HCEC 1CT (cell line): ENCODE data around the gene PSRC1.

ENCODE experiments used
- DNase-seq: peaks from one replicate; pipeline ENCODE4 v3.0.0-alpha.2; 2017

PSRC1 gene

GRCh38 chr1:109271458-109271857, 11.5 kb downstream of the PSRC1 start:
- DNase-seq = no peak

- no peak for DNase-seq
Observed at GRCh38 chr1:109270623-109271317, 12.2 kb downstream of the PSRC1 start.

- no peak for DNase-seq
Observed at GRCh38 chr1:109269981-109270622, 12.8 kb downstream of the PSRC1 start.

GRCh38 chr1:109269212-109269980, 13.5 kb downstream of the PSRC1 start:
- DNase-seq = no peak

DNA sequence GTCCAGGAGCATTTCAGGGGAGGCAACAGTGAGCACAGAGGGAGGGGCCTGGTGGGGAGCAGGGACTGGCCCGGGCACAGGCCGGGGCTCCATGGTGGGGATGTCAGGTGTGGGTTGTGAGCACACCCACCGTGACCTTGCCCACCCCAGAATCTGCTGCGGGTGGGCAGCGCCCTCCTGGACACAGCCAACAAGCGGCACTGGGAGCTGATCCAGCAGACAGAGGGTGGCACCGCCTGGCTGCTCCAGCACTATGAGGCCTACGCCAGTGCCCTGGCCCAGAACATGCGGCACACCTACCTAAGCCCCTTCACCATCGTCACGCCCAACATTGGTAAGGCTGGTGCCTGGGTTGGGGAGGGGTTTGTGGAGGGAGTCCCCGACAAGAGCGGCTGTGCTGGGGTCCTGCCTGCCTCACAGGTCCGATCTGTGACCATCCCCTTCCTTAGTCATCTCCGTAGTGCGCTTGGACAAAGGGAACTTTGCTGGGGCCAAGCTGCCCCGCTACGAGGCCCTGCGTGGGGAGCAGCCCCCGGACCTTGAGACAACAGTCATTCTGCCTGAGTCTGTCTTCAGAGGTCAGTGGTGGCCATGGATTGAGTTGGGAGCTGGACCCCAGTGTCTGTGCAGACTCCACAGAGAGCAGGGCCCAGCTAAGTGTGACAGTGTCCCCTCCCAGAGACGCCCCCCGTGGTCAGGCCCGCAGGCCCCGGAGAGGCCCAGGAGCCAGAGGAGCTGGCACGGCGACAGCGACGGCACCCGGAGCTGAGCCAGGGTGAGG, 14.3 kb downstream of the PSRC1 start:
- no peak for DNase-seq

GRCh38 chr1:109267743-109268300, 15.1 kb downstream of the PSRC1 start:
- no peak for DNase-seq

DNA sequence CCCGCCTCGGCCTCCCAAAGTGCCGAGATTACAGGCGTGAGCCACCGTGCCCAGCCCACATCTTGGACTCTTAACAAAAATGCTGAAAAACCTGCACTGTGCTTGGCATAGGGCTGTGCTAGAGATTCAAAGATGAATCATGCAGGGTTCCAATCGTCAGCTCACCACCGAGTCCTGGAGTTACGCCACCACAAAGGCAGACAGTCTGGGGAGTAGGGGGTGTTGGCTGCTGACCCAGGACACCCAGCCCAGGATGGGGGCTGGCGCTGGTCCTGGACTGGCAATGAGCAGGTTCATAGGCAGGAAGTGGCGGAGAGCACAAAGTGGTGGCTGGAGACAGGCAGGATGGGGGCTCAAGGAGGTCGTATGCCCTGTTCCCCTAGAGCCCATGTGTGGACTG, 16.0 kb downstream of the PSRC1 start:
- peak; percentile 59 for DNase-seq

GRCh38 chr1:109265741-109266330, 17.1 kb downstream of the PSRC1 start:
- DNase-seq = no peak

DNA sequence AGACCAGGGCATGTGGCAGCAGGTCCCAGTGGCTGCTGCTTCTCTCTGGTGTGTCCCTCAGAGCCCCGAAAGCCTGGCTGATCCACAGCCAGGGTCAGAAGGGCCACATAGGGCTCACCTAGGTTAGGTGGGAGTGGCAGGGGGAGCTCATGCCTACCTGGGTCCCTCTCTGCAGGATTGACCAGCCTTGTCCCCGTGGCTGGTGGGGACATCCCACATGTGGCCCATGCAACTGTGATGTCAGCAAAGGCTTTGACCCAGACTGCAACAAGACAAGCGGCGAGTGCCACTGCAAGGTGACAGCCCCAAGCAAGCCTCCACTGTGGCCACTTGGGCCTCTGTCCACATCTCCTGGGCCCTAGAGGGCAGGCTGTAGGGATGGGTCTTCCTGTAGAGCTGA, 17.9 kb downstream of the PSRC1 start:
- no peak for DNase-seq

GRCh38 chr1:109264379-109264755, 18.6 kb downstream of the PSRC1 start:
- DNase-seq = no peak

DNA sequence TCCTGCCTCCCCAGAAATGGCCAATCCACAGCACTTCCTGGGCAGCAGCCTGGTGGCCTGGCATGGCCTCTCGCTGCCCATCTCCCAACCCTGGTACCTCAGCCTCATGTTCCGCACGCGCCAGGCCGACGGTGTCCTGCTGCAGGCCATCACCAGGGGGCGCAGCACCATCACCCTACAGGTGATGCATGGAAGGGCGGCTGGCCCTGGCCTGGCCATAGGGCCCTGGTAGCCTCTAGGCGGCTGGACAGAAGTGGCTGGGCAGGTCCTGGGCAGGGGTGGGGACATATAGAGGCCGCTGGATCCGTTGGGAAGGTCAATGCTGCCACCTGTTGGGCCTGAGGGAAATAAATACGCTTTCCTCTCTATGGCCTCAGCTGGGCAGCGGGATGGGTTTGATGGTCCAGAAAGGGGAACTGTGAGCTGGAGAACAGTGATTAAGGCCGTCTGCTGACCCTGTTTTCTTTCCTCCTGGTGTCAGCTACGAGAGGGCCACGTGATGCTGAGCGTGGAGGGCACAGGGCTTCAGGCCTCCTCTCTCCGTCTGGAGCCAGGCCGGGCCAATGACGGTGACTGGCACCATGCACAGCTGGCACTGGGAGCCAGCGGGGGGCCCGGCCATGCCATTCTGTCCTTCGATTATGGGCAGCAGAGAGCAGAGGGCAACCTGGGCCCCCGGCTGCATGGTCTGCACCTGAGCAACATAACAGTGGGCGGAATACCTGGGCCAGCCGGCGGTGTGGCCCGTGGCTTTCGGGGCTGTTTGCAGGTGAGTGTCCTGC, 19.2 kb downstream of the PSRC1 start:
- DNase-seq = peak; percentile 74

DNA sequence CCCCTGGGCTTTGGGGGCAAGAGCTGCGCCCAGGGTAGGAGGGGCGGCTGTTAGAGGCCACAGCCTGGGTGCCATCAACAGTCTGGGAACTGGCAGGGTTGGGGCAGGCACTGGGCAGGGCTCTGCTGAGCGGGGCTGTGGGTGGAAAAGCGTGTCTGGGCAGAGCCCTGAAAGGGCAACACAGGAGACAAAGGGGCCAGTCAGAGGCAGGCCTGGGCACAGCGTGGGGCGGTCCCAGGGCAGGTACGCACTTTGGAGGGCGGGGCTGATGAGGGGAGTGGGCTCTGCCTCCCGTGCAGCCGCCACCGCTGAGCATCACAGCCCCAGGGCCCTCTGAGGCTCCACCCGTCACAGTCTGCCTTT, 19.7 kb downstream of the PSRC1 start:
- DNase-seq = no peak

- DNase-seq = no peak
Observed at GRCh38 chr1:109262231-109263055, 20.5 kb downstream of the PSRC1 start.

DNA sequence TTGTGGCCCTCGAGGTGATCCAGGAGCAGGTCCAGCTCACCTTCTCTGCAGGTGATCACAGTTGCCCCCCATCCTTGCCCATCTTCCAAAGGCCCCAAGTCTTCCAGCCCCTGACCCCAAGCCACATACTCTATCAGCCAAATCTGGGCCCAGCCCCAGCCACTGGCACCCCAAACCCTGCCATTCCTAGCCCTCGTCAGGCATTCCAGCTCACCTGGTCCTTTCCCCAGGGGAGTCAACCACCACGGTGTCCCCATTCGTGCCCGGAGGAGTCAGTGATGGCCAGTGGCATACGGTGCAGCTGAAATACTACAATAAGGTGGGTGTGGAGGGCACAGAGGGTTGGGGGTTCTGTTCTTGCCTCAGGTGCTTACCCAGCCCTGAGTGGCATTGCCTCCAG, 21.4 kb downstream of the PSRC1 start:
- no peak for DNase-seq

DNA sequence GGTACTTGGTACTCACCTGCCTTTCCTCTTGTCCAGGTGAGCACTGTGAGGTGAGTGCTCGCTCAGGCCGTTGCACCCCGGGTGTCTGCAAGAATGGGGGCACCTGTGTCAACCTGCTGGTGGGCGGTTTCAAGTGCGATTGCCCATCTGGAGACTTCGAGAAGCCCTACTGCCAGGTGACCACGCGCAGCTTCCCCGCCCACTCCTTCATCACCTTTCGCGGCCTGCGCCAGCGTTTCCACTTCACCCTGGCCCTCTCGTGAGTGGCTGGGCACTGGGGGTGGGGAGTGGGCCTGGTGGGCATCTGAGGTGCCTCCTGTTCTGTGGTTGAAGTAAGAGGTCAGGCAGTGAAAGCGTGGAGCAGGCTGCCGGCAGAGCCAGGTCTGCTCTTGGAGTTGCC, 21.9 kb downstream of the PSRC1 start:
- DNase-seq = no peak

DNA sequence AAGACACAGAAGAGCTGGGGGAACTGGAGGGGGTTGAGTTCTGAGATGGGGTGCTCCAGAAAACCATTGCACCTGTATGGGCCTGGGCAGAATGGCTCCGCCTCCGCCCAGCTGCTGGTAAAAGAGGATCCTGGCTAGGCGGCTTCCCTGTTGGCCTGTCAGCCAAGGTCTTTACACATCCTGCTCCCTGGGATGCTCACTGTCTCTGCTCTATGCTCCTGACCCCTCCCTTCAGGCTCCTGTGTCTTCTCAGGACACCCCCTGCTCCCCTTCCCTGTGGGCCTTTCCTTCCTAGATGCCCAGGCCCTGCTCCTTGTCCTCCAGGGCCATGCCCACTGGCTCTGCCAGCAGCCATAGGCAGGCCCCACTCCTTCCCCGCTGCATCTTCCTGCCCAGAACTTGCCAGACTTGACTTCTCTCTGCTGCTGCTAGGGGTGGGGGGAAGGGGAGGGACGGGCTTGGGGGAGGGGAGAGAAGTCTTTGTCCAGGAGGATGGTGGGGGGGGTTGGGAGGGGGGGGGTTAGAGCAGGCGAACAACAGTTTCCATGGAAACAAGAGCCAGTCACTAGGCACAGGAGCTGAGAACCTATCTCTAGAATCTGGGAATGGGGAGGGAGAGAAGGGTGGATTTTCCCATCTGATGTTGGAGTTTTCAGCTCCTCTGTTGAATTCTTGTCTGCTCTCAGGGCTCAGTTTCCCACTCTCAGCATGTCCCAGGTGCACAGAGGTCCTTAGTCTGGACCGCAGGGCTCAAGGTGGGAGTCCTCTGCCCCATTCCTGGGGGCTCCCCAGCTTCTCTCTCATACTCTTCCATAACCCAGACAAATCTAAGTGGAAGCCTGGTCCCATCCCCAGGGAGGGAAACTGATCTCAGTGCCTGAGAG, 23.0 kb downstream of the PSRC1 start:
- no peak for DNase-seq

DNA sequence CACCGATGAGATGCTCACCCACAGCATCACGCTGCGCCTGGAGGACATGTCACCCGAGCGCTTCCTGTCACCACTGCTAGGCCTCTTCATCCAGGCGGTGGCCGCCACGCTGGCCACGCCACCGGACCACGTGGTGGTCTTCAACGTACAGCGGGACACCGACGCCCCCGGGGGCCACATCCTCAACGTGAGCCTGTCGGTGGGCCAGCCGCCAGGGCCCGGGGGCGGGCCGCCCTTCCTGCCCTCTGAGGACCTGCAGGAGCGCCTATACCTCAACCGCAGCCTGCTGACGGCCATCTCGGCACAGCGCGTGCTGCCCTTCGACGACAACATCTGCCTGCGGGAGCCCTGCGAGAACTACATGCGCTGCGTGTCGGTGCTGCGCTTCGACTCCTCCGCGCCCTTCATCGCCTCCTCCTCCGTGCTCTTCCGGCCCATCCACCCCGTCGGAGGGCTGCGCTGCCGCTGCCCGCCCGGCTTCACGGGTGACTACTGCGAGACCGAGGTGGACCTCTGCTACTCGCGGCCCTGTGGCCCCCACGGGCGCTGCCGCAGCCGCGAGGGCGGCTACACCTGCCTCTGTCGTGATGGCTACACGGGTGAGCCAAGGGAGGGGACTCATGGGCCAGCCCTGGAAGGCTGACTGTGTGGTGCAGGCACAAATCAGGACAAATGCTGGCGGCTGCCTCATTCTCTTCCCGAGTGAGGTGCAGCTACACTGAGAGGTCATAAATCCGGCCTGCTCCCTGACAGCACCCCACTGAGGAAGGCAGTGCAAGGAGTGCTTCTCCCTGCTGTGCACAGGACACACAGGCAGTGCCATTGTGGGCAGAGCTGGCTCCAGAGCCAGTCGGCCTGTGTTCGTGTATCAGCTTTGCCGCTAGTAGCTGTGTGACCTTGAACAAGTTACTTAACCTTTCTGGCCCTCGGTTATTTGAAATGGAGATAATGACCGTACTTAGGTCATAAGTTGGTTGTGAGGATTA, 24.2 kb downstream of the PSRC1 start:
- DNase-seq = no peak

- DNase-seq = no peak
Observed at GRCh38 chr1:109257682-109258421, 25.1 kb downstream of the PSRC1 start.
